Kidney (tissue), 14 donors: ENCODE data around the gene CD300LD. TPM values are rescaled to one million over a fixed set of nuclear protein-coding genes. Genes with fewer than 3 reads are reported as not detected.

Experiments
- DNase-seq, 5 donors: peaks; one replicate each; pipeline ENCODE4 v3.0.0-alpha.2; 2013 to 2020
- FAIRE-seq: peaks from 2 replicates; lab custom pipeline; 2012; peaks lifted over from hg19 to GRCh38; lab: Jason Lieb, UNC
- H3K27ac ChIP-seq, 2 donors: one replicate each; pipeline ENCODE4 v1.7.0; 2013; ENCODE audit warnings: low read depth in 2 of 2, low read length in 2 of 2, inconsistent platforms in 1 of 2
- H3K27me3 ChIP-seq: one replicate; pipeline ENCODE4 v1.7.1; 2013; ENCODE audit warnings: low read length, inconsistent platforms; ENCODE audit not compliant: control insufficient read depth, insufficient read depth
- H3K36me3 ChIP-seq, 3 donors: one replicate each; pipeline versions ENCODE4 v1.7.0 to v1.7.1; 2013; ENCODE audit warnings: low read length in 3 of 3, control low read depth in 1 of 3, inconsistent platforms in 1 of 3; ENCODE audit not compliant: insufficient read depth in 3 of 3, control insufficient read depth in 2 of 3
- H3K4me1 ChIP-seq, 3 donors: one replicate each; pipeline versions ENCODE4 v1.7.0 to v1.7.1; 2013; ENCODE audit warnings: low read length in 3 of 3, inconsistent platforms in 1 of 3, low read depth in 1 of 3; ENCODE audit not compliant: control insufficient read depth in 2 of 3, insufficient read depth in 2 of 3
- H3K4me3 ChIP-seq, 3 donors: one replicate each; pipeline versions ENCODE4 v1.7.0 to v1.8.1; 2013; ENCODE audit warnings: low read length in 3 of 3, control low read depth in 1 of 3, inconsistent platforms in 1 of 3
- H3K9ac ChIP-seq, 3 donors: one replicate each; pipeline versions ENCODE4 v1.7.0 to v1.7.1; 2013; ENCODE audit warnings: low read length in 3 of 3, control low read depth in 1 of 3, inconsistent platforms in 1 of 3
- H3K9me3 ChIP-seq, 3 donors: one replicate each; pipeline versions ENCODE4 v1.7.0 to v1.7.1; 2013; ENCODE audit warnings: low read length in 3 of 3, control low read depth in 1 of 3, inconsistent platforms in 1 of 3; ENCODE audit not compliant: control insufficient read depth in 2 of 3, insufficient read depth in 1 of 3
- intact Hi-C: fragments of 100-400 bp; cut with DNase I; formaldehyde crosslinking; loops from one replicate; pipeline ENCODE4 v1.11.1; 2022
- polyA plus RNA-seq: library from polyadenylated mRNA; stranded (reverse); fragments of 350-450 nt; fragmentation: Illumina TruSeq; extraction: RNeasy Lipid Tissue Mini Kit (QIAGEN cat#74804); gene quantifications from one replicate; pipeline ENCODE4 v1.2.3, GENCODE V29; 2014; ENCODE audit warnings: low read depth, low replicate concordance; ENCODE audit not compliant: insufficient read depth
- total RNA-seq: library from RNA; stranded (reverse); fragmentation: NEBNext Ultra II Directional; extraction: Animal tissue kit (Norgen Biotek cat#: 25700); gene quantifications from one replicate; pipeline ENCODE4 v1.2.1, GENCODE V29; 2021
- TF ChIP-seq, protein P1 (sequence below): IDR thresholded peaks from 3 replicates; pipeline ENCODE4 v1.5.1; 2012; ENCODE audit warnings: mild to moderate bottlenecking, moderate library complexity, borderline replicate concordance; ENCODE audit not compliant: insufficient read depth; ENCODE audit errors: extremely low read depth
- donor health status: control.
- donor health status: control.
- donor health status: control.
- donor health status: control.
- donor health status: control.
- donor health status: DM: yes; HTN: yes; CAD: no.
- donor health status: Normal renal cell carcinoma (clear cell type).

CD300LD gene
- total and polyA plus RNA-seq, 2 donors from 2014 or later = not detected

DNA sequence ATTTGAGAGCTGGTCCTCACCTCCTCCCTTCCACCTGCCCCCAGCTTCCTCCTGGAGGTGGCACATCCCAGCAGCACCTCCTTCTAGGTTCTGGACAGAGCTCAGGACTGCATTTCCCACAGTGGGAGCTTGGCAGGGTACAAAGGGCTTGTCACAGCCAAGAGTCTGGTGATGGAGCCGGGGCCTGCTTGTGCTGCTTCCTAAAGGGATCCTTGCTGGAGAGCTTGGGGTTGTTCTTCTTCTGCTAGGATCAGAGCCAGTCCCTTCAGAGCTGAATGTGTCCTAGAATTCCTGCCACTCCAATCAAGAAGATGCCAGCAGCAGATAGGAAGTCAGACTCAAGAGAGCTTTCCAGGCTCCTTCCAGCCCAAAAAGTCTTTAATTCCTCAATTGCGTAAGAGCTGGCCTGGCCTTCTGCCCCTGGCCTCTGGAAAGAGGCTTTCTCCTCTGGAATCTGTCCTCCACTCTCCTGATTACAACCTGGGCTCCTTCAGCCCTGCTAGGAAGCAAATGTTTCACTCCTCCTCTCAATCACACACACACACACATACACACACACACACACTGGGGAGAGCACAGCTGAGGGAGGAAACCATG is 27.1 kb upstream of the CD300LD start:
- TF ChIP-seq, protein P1, sequence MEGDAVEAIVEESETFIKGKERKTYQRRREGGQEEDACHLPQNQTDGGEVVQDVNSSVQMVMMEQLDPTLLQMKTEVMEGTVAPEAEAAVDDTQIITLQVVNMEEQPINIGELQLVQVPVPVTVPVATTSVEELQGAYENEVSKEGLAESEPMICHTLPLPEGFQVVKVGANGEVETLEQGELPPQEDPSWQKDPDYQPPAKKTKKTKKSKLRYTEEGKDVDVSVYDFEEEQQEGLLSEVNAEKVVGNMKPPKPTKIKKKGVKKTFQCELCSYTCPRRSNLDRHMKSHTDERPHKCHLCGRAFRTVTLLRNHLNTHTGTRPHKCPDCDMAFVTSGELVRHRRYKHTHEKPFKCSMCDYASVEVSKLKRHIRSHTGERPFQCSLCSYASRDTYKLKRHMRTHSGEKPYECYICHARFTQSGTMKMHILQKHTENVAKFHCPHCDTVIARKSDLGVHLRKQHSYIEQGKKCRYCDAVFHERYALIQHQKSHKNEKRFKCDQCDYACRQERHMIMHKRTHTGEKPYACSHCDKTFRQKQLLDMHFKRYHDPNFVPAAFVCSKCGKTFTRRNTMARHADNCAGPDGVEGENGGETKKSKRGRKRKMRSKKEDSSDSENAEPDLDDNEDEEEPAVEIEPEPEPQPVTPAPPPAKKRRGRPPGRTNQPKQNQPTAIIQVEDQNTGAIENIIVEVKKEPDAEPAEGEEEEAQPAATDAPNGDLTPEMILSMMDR = no peak
- H3K4me1 ChIP-seq = no peaks in the 10 kb centered on the region
- H3K9me3 ChIP-seq = no peaks in the 10 kb centered on the region
- intact Hi-C loops = no loop called here
- no peak overlapping the region for H3K9ac ChIP-seq
- DNase-seq = no peak
- H3K4me3 ChIP-seq = no peak overlapping the region
- no peak overlapping the region for H3K27ac ChIP-seq
- H3K27me3 ChIP-seq = no peaks in the 10 kb centered on the region
- FAIRE-seq = no peak
- H3K36me3 ChIP-seq = no peaks in the 10 kb centered on the region

DNA sequence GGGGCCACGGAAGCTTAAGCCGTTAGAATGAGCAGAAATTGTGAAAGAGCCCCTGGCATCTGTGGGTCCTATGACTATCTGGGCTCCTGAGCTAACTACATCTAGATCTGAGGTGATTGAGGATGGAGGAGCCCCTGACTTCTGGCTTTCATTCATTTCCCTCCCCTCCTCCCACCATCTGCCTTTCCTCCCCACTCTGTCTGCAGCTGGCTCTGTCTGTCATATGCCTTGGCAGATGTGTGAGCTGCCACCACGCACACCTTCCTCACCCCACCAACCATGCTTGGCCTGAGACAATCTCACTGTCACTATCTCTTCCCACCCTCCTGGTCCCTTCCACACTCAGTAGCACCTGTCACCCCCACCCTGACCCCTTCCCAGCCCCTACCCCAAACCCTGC is 26.4 kb upstream of the CD300LD start:
- no peak for DNase-seq
- intact Hi-C loops = no loop called here
- H3K9ac ChIP-seq = no peak overlapping the region
- no peak overlapping the region for H3K4me3 ChIP-seq
- H3K27me3 ChIP-seq = no peaks in the 10 kb centered on the region
- TF ChIP-seq, protein P1 = no peak
- FAIRE-seq = no peak
- no peaks in the 10 kb centered on the region for H3K4me1 ChIP-seq
- no peak overlapping the region for H3K27ac ChIP-seq
- no peaks in the 10 kb centered on the region for H3K9me3 ChIP-seq
- H3K36me3 ChIP-seq = no peaks in the 10 kb centered on the region

- FAIRE-seq (no peak), DNase-seq (no peak)
- no peaks in the 10 kb centered on the region for H3K4me1 ChIP-seq
- intact Hi-C loops = no loop called here
- TF ChIP-seq, protein P1 = no peak
- H3K36me3 ChIP-seq = no peaks in the 10 kb centered on the region
- H3K9ac ChIP-seq = no peak overlapping the region
- no peaks in the 10 kb centered on the region for H3K27me3 ChIP-seq
- H3K27ac ChIP-seq = no peak overlapping the region
- H3K9me3 ChIP-seq = no peaks in the 10 kb centered on the region
- H3K4me3 ChIP-seq = no peak overlapping the region
These were observed 24.6 kb upstream of the CD300LD start for GRCh38 chr17:74616696-74617095.

- H3K27ac ChIP-seq = no peak overlapping the region
- no peaks in the 10 kb centered on the region for H3K27me3 ChIP-seq
- H3K4me3 ChIP-seq = no peak overlapping the region
- H3K9ac ChIP-seq = no peak overlapping the region
- DNase-seq = no peak
- intact Hi-C loops = no loop called here
- H3K36me3 ChIP-seq = no peaks in the 10 kb centered on the region
- no peak for FAIRE-seq
- no peaks in the 10 kb centered on the region for H3K9me3 ChIP-seq
- no peaks in the 10 kb centered on the region for H3K4me1 ChIP-seq
- TF ChIP-seq, protein P1 = no peak
These were observed 20.0 kb upstream of the CD300LD start for GRCh38 chr17:74612046-74612445.
